HG03060 (cell line): Measurements from ENCODE around the gene NPLOC4.
"Not testable (repeated sequence)": the region's sequence is repeated elsewhere in the genome, so short reads cannot be mapped to it uniquely, and the experiment has no call there.

Experiments used
- ATAC-seq: cut with Tn5 transposase; IDR thresholded peaks from one replicate; pipeline ENCODE4 v1.9.1; 2021; ENCODE audit warnings: low read depth, moderate number of reproducible peaks; ENCODE audit not compliant: unreplicated experiment

Gene NPLOC4

DNA sequence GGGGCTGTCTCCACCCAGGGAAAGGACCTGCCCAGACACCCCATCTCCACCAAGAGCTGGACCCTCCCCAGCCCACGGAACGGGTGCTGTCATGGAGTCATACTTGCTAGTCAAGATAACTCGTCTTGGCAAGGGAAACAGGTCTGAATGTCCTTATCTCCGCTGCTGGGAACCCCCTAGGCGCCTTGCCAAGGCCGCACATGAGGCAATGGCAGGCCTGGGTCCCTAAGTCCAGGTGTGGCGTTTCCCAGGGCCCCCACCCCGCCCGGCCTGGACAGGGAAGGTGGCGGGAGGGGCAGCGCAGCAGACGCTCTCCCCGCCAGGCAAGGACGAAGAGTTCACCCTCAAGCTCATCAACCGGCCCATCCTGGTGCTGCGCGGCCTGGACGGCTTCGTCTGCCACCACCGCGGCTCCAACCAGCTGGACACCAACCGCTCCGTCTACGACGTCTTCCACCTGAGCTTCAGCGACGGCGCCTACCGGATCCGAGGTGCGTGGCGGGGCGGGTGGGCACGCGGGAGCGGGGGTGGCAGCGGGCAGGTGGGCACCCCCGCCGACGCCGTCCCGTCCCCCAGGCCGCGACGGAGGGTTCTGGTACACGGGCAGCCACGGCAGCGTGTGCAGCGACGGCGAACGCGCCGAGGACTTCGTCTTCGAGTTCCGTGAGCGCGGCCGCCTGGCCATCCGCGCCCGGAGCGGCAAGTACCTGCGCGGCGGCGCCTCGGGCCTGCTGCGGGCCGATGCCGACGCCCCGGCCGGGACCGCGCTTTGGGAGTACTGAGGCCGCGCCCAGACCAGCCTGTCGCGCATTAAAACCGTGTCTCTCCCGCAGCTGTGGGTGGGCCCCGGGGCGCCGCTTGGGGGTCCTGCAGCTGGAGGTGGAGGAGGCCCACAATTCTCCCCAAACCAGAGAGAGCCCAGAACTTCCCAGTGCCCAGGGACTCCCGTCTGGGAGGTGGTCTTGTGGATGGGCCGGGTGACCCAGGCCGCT, 100.3 kb downstream of the NPLOC4 start:
- ATAC-seq, result no peak

DNA sequence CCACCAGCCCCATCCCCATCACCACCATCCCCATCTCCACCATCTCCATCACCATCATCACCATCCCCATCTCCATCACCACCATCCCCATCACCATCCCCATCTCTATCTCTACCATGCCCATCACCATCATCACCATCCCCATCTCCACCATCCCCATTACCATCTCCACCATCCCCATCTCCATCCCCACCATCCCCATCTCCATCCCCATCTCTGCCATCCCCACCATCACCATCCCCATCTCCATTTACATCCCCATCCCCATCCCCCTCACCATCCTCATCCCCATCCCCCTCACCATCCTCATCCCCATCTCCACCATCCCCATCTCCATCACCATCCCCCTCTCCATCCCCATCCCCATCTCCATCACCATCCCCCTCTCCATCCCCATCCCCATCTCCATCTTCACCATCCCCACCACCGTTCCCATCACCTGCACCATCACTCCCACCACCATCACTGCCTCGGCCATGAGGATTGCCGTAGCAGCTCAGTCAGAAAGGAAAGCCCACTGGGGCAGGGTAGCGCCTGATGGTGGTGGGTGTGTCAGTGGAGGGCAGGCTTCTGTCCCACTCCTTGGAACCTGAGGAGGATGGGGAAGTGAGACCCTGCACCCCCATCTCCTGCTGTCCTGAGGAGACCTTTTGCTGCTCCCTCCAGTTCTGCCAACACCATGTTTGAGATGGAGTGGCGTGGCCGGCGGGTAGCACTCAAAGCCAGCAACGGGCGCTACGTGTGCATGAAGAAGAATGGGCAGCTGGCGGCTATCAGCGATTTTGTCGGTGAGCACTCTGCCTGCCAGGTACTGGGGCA, 101.2 kb downstream of the NPLOC4 start:
- no peak for ATAC-seq

DNA sequence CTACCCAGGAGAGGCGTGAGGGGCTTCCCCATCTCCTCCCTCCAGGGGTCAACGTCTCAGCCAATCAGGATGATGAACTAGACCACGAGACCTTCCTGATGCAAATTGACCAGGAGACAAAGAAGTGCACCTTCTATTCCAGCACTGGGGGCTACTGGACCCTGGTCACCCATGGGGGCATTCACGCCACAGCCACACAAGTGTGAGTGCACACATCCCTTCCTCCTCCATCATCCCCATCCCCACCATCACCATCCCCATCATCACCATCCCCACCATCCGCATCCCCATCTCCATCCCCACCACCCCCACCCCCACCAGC, 101.9 kb downstream of the NPLOC4 start:
- no peak for ATAC-seq

DNA sequence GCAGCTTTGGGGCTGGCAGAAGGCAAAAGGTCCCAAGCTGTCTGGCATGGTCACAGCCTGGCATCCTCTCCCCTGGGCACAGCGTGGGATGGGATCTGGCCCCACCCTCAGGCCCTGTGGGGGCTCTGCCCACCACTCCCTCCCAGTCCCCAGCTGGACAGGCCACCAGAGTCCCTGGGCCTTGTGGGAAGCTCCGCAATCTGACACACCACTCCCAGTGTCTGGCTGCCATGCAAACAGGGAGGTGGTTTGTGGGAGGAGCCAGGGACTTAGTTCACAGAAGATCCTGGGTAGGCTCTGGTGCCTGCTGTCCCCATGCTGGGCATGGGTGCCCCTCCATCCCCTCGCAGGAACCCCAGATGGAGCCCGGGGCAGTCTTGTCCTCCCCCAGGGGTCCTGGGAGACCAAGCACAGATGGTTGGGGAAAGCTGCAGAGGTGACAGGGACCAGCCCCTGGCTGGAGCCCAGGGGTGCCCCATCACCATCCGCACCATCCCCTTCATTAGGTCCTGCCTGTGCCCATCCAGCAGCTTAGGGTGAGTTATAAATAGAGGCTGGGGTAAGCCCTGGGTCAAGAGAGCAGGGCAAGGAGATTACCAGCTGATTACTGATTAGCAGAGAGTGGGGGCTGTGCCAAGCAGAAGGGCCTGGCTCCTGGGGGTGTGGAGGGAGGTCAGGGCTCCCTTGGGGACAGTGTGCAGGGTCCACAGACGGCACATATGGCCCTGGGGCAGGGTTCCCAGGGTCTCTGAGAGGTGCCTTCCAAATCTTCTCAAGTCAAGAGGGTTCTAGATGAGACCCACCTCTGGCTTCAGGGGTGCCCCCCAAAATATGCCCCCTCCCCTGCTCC, 102.5 kb downstream of the NPLOC4 start:
- no peak for ATAC-seq

DNA sequence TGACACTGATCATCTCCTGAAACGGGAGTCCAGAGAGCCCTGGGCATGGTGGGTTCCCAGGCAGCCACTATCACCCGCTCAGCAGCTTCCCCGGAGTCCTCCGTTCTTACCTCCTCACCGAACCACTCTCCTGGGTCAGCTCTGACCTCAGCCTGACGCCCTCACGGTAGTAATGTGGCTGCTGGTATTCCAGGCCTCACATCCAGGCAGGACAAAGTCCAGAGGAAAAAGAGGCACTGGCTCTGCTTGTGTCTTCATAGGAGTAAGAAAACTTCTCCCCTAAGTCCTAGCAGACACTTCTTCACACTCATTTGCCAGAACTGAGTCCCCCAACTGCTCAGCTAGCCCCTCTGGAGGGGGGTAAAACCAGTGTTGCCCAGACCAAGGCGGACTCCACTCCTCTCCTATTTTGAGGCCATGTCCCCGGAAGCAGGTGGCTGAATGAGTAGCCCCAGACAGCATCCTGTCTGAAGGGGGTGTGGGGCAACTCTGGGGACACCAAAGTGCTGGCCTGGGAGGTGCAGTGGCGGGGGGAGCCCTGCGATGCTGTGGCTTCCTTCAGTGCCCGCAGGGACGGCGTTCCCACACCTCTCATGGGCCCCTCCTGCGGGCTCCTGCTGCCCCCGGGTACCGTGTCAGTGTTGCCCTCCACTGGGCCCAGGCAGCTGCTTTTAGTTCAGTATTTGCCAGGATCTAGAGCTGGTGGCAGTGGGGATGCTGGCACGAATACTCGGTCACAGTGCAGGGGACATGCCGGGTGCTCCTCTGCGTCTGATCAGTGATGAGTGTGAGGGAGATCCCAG, 103.4 kb downstream of the NPLOC4 start:
- no peak for ATAC-seq

DNA sequence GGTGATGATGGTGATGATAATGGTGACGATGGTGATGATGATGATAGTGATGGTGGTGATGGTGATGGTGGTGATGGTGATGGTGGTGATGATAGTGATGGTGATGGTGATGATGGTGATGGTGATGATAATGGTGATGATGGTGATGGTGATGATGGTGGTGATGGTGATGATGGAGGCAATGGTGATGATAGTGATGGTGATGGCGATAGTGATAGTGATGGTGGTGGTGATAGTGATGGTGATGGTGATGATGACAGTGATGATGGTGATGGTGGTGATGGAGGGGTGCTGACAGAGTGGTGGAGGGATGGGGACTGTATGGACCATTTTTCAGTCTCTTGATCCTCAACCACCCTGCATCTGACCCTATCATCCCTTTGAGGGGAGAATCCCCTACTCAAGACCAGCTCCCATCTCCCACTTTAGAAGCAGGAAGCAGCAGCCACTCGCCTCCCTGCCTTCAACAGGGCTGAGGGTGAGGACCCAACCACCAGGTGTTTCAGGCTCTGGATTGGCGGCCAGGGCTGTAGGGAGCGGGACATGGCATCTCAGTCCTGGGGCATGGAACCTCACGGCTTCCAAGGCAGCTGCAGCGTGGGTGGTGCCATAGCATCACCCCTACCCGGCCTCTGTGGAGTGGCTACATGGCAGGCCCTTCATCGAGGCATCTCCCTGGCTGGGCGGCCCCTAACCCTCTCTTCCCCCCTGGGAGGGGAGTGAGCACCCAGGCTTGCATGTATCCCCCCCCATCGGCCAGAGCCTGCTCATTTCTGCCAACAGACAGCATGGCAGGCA, 104.2 kb downstream of the NPLOC4 start:
- no peak for ATAC-seq

DNA sequence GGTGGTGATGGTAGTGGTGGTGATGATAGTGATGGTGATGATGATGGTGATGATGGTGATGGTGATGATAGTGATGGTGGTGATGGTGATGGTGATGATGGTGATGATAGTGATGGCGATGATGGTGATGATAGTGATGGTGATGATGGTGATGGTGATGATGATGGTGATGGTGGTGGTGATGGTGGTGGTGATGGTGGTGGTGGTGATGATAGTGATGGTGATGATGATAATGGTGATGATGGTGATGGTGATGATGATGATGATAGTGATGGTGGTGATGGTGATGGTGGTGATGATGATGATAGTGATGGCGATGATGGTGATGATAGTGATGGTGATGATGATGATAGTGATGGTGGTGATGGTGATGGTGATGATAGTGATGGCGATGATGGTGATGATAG, 104.9 kb downstream of the NPLOC4 start:
- ATAC-seq, result not testable (repeated sequence)

DNA sequence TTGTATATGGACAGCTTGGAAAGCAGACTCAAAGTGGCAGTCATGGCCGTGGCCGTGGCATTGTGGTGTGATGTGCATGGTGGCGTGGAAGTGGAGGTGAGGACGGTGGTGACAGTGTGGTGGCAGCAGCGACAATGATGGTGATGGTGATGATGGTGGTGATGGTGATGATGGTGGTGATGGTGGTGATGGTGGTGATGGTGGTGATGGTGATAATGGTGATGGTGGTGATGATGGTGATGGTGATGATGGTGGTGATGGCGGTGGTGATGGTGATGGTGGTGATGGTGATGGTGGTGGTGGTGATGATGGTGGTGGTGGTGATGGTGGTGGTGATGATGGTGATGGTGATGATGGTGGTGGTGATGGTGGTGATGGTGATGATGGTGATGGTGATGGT, 105.9 kb downstream of the NPLOC4 start:
- ATAC-seq, result not testable (repeated sequence)

DNA sequence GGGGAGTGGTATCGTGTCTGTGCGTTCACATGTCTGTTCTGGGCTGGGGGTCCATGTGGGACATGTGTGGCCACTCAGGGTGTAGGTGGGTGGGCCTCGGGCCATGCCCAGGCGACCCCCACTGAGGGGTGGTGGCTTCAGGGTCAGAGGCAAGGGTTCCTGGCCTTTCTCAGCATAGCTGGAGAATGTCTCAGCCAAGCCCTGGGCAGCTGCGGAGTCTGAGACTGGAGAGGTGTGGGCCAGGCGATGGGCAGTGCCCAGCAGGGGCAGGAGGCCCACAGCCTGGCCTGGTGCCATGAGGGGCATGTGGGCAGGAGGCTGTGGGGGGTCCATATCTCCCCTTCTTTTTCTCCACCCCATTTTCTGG, 107.5 kb downstream of the NPLOC4 start:
- ATAC-seq, result no peak

DNA sequence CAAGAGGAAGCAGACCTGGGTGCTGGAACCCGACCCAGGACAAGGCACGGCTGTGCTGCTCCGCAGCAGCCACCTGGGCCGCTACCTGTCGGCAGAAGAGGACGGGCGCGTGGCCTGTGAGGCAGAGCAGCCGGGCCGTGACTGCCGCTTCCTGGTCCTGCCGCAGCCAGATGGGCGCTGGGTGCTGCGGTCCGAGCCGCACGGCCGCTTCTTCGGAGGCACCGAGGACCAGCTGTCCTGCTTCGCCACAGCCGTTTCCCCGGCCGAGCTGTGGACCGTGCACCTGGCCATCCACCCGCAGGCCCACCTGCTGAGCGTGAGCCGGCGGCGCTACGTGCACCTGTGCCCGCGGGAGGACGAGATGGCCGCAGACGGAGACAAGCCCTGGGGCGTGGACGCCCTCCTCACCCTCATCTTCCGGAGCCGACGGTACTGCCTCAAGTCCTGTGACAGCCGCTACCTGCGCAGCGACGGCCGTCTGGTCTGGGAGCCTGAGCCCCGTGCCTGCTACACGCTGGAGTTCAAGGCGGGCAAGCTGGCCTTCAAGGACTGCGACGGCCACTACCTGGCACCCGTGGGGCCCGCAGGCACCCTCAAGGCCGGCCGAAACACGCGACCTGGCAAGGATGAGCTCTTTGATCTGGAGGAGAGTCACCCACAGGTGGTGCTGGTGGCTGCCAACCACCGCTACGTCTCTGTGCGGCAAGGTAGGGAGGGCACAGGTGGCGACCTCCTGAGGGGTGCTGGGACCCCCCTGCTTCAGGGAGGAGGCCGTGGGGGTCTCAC, 108.1 kb downstream of the NPLOC4 start:
- ATAC-seq, result no peak

DNA sequence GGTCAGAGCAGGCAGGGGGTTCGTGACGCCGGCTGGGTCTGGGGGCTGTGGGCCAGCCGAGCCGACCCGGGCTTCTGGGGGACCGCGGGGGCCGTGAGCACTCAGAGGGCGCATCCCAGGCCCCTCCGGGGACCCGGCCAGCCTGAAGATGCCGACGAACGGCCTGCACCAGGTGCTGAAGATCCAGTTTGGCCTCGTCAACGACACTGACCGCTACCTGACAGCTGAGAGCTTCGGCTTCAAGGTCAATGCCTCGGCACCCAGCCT, 108.6 kb downstream of the NPLOC4 start:
- ATAC-seq, result no peak

DNA sequence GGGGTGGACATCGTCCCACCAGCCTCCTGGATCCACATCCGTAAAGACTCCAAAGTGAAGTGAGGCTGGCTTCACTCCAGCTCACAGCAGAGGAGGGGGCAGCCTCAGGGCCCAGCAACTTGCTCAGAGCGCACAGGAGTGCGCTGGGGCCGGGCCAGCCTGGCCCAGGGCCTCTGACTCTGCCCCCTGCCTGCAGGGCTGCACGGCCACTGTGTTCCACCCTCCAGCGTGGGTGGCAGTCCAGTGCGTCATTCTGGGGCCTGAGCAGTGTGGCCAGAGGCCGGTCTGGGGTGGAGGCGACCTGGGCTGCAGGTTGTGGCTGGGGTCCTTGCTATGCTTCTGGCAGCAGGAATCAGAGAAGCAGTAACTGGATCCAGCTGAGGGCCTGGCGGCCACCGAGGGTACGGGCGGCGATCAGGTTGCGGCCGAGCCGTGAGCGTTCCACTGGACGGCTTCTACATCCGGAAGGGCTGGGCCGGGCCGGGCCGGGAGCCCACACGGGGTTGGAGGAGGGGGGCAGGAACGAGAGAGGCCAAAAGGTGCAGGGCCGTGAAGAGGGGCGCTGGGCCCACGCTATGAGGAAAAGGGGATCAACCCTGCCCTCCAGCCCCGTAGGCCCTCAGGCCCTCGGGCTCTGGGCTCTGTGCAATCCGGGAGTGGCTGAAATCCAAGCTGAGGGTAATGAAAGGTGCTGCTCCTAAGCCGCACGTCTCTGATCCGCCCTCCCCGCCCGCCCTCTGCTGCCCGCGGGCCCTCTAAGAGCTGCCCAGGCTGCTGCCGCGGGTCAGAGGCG, 109.1 kb downstream of the NPLOC4 start, which contains the start of gene FSCN2:
FSCN2 (plus strand) TSS at position 787 of the 793 bp plus-strand sequence. CDS start 155 bp downstream, outside the sequence.
- no peak for ATAC-seq

DNA sequence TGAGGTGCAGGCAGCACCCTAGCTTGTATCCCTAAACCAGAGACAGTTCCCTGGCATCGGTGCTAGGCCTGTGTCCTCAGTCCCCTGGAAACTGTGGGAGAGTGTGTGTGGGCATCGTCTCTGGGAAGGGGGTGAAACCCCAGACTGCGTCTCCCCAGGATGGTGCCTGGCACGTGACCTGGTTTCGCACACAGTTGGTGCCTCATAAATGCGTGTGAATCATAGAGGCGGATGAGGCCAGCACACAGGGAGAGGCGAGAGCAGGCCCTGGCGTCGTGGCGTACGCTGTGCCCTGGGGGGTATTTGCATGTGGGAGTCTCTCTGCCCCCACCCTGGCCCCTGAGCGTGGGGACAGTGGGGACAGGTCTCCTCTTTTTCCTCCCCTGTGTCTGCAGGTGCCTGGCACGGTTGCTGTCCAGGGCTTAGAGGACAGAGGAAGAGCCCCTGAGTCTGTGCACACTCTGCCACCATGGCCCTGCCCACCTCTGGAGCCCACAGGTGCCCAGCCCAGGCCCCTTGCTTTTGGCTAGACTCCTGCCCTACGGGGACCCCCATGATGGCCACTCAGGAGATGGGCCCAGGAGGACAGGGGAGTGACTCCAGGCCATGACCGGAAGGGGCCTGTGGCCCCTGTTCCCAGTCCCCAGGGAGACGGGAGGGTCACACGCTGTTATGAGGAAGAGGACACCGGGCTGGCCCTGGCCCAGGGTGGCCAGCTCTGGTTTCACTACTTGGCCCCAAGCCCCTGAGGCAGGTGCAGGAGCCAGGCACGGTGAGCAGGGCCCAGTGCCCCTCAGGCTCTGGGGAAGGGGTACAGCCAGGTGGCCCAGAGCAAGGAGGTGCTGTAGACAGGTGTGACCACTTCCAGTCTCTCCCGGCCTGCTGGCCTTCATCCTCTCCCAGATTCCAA, 110.0 kb downstream of the NPLOC4 start:
- no peak for ATAC-seq

DNA sequence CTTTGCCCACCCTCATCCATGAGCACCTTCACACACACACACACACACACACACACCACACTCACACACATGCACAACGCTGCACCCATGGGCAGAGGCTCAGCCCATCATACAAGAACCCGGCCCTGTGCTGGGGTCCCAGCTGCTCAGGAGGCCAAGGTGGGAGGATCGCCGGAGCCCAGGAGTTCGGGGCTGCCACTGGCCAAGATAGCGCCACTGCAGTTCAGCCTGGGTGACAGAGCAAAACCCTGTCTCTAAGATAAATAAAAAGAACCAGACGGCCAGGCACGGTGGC, 112.1 kb downstream of the NPLOC4 start:
- no peak for ATAC-seq

DNA sequence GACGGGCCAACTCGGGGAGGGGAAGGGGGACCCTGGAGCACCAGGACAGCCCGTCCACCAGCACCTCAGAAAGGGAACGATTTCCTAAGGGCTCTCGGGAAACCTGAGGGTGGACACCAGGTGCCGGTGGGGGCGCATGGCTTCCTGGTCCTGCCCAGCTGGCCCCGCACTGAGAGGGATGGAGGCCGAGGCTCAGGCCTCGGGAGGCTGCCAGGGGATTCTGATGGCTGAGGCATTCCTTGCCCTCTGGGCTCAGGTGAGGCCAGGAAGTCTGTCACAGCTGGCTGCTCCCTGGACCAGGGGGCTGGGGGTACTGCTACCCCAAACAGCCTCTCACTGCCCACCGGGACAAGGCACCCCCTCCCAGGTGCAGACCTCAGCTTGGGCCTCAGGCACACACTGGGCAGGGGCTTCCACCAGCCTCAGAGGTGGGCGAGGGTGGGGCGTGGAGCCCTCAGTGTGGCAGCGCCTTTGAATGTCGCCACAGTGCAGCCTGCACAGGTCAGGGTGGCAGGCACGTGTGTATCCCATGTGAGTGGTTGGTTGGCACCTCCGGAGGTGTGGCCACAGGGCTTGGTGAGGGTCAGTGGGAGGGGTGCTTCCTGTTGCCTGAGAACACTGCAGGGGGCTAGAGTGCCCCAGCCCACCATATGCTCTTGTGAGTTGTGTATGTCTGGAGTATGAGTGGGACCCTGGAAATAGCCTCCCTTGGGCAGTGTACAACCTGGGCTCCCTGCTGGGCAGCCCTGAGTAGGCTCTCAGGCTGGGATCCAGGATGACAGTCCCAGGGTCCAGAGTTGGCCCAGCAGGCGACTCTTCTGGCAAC, 112.7 kb downstream of the NPLOC4 start:
- no peak for ATAC-seq

DNA sequence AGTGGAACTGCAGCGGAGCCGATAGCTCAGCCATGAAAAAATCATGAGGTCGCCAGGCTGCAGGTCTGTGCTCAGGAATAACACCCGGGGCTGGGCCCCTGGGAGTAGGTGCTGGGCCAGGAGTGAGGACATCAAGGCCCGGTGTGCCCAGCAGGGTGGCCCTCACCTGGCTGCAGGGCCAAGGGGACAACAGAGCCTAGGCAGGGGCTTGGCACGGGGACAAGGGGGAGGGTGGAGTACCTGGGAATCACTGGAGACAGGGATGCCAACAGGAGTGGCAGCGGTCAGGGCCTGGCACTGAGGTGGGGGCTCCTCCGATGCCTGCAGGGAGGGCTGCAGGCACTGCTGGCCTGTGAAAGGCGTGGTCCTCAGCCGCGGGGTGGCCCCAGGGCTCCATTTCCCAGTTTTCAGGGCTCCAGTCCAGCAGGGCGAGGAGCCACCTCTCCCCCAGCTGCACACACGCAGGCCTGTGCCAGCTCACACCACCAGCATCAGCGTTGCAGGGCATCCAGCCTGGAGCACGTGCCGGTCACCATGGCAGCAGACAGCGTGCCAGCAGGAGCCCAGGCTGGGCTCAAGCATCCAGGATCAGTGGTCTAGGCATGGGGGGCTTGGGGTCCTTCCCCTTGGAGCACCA, 113.4 kb downstream of the NPLOC4 start:
- ATAC-seq, result no peak
